ENCODE measurements around the gene CDH9. TPM values are rescaled to one million over a fixed set of nuclear protein-coding genes. Genes with fewer than 3 reads are reported as not detected.

CDH9 gene
- total RNA-seq, result not detected
- long read RNA-seq, result 0 reads

GRCh38 chr5:27038476-27038875 lies at the start of gene CDH9:
CDH9 (minus strand) TSS chr5:27038586; CDS start chr5:26988333, 50,253 bp downstream.
- intact Hi-C loops (cut with DNase I), result no loop called here
- no peak within 1 kb of the TSS for H3K4me3 ChIP-seq

GRCh38 chr5:27087747-27088146 lies 49.4 kb upstream of the CDH9 start:
- Histone ChIP-seq H3K4me1 (no peaks in the 10 kb centered on the region), H3K4me3 (no peak overlapping the region), H3K27me3 (no peaks in the 10 kb centered on the region), H3K9me3 (no peaks in the 10 kb centered on the region), H3K36me3 (no peaks in the 10 kb centered on the region), H3K27ac (no peak overlapping the region)
- DNase-seq, result no peak
- no peak for ATAC-seq
- no peak for TF ChIP-seq CTCF (IDR thresholded peaks at IDR 0.05)
- intact Hi-C loops (cut with DNase I), result no loop called here

More at GRCh38 chr5:27038476-27038875, at the start of gene CDH9:
- no peaks in the 10 kb centered on the region for H3K36me3 ChIP-seq
- H3K27me3 ChIP-seq, result no peaks in the 10 kb centered on the region
- TF ChIP-seq CTCF (IDR thresholded peaks at IDR 0.05), result no peak
- no peaks in the 10 kb centered on the region for H3K9me3 ChIP-seq
- no peak for DNase-seq
- H3K27ac ChIP-seq, result no peak within 1 kb of the TSS
- ATAC-seq, result no peak
- no peaks in the 10 kb centered on the region for H3K4me1 ChIP-seq

- no peaks in the 10 kb centered on the region for H3K27me3 ChIP-seq
- no peaks in the 10 kb centered on the region for H3K9me3 ChIP-seq
- DNase-seq (no peak), ATAC-seq (no peak)
- no peak overlapping the region for H3K27ac ChIP-seq
- H3K4me3 ChIP-seq, result no peak overlapping the region
- no peaks in the 10 kb centered on the region for H3K36me3 ChIP-seq
- H3K4me1 ChIP-seq, result no peaks in the 10 kb centered on the region
- TF ChIP-seq CTCF (IDR thresholded peaks at IDR 0.05), result no peak
- intact Hi-C loops (cut with DNase I), result no loop called here
Measured at GRCh38 chr5:27083449-27084415, 45.3 kb upstream of the CDH9 start.

- H3K4me3 ChIP-seq, result no peak overlapping the region
- no peaks in the 10 kb centered on the region for H3K27me3 ChIP-seq
- no peaks in the 10 kb centered on the region for H3K36me3 ChIP-seq
- intact Hi-C loops (cut with DNase I), result no loop called here
- DNase-seq, result no peak
- TF ChIP-seq CTCF (IDR thresholded peaks at IDR 0.05), result no peak
- no peak for ATAC-seq
- no peak overlapping the region for H3K27ac ChIP-seq
- no peaks in the 10 kb centered on the region for H3K4me1 ChIP-seq
- H3K9me3 ChIP-seq, result no peaks in the 10 kb centered on the region
Measured at GRCh38 chr5:27080147-27080546, 41.8 kb upstream of the CDH9 start.

GRCh38 chr5:27062451-27062850 lies 24.1 kb upstream of the CDH9 start:
- Histone ChIP-seq H3K27me3 (no peaks in the 10 kb centered on the region), H3K4me3 (no peak overlapping the region), H3K9me3 (no peaks in the 10 kb centered on the region), H3K27ac (no peak overlapping the region), H3K36me3 (no peaks in the 10 kb centered on the region), H3K4me1 (no peaks in the 10 kb centered on the region)
- TF ChIP-seq CTCF (IDR thresholded peaks at IDR 0.05), result no peak
- intact Hi-C loops (cut with DNase I), result no loop called here
- DNase-seq (no peak), ATAC-seq (no peak)

Measured in upper lobe of right lung (tissue), 1 donor.